ENCODE data around the gene WDR27.

Gene WDR27

DNA sequence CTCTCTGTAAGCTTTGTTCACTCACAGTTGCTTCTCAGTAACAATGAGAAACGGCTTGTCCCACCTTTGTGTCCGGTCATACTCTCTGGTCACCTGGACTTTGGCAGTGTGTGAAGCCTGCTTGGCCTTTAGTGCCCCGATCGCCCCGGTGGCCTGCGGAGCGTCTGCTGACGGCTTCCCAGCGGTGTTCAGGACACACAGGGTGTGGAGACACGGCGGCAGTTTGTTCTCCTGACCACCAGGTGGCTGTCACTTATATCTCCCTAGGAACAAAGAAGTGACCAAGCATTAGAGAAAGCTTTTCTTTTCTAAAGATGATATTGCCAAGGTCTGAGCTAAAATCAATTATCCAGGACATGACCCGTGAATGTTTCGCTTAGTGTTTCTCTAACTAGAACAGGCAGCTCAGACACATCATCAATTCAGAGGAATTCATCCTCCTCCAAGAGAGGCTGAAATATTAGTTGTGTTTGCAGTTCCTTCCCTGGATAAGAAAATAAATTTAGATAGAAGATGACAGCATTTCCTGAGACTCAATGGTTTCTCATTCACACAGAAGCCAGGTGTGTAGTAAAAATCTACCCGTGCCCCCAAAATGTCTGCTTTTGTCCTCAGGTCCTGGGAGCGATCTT is 280.8 kb downstream of the WDR27 start:
- H3K9me3 ChIP-seq (ENCODE audit: control insufficient read depth, low read depth, low read length), result no peaks in the 10 kb centered on the region
- H3K4me1 ChIP-seq (ENCODE audit: control insufficient read depth, low read depth, low read length), result peaks cover 4% of the 10 kb centered on the region
- H3K4me3 ChIP-seq (ENCODE audit: low read length), result no peak overlapping the region
- no peaks in the 10 kb centered on the region for H3K27me3 ChIP-seq (ENCODE audit: control insufficient read depth, insufficient read depth, low read length)
- H3K36me3 ChIP-seq (ENCODE audit: control insufficient read depth, low read depth, low read length), result no peaks in the 10 kb centered on the region
- no peak overlapping the region for H3K9ac ChIP-seq (ENCODE audit: low read length)
- H3K27ac ChIP-seq (ENCODE audit: low read length), result no peak overlapping the region

DNA sequence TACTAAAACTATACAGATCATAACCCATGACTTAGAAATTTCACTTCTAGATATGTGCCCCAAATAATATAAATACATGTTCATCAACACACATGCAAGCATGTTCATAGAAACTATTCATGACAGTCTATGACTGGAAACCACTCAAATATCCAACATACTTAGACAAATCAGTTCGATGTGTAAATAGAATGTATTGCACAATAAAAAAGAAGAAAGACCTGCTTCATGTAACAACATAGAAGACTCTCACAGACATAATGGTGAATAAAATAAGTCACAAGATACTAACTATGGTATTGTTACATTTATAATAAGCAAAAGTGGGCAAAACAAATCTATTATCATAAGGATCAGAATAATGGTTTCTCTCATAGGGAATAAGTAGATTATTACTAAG is 284.7 kb downstream of the WDR27 start:
- Histone ChIP-seq H3K4me3 (ENCODE audit: low read length) (no peak overlapping the region), H3K27ac (ENCODE audit: low read length) (no peak overlapping the region), H3K9me3 (ENCODE audit: control insufficient read depth, low read depth, low read length) (peaks cover 16% of the 10 kb centered on the region), H3K4me1 (ENCODE audit: control insufficient read depth, low read depth, low read length) (no peaks in the 10 kb centered on the region), H3K27me3 (ENCODE audit: control insufficient read depth, insufficient read depth, low read length) (no peaks in the 10 kb centered on the region), H3K9ac (ENCODE audit: low read length) (no peak overlapping the region), H3K36me3 (ENCODE audit: control insufficient read depth, low read depth, low read length) (no peaks in the 10 kb centered on the region)

DNA sequence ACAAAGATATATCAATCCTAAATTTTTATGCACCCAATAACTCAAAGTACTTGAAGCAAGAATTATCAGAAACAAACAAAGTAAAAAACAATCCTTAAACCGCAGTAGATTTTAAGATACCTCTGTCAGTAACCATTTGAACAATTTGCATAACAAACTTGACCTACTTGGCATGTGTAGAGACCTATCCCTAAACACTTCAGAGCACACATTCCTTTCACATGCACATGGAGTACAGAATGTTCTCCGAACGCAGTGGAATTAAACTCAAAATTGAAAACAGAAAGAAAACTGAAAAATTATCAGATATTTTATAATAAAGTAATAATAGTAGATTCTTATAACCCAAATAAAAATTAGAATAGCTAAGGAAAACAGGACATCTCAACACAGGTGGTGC is 285.6 kb downstream of the WDR27 start:
- Histone ChIP-seq H3K4me3 (ENCODE audit: low read length) (no peak overlapping the region), H3K27ac (ENCODE audit: low read length) (no peak overlapping the region), H3K9ac (ENCODE audit: low read length) (no peak overlapping the region), H3K9me3 (ENCODE audit: control insufficient read depth, low read depth, low read length) (peaks cover 16% of the 10 kb centered on the region), H3K27me3 (ENCODE audit: control insufficient read depth, insufficient read depth, low read length) (no peaks in the 10 kb centered on the region), H3K4me1 (ENCODE audit: control insufficient read depth, low read depth, low read length) (no peaks in the 10 kb centered on the region), H3K36me3 (ENCODE audit: control insufficient read depth, low read depth, low read length) (no peaks in the 10 kb centered on the region)

DNA sequence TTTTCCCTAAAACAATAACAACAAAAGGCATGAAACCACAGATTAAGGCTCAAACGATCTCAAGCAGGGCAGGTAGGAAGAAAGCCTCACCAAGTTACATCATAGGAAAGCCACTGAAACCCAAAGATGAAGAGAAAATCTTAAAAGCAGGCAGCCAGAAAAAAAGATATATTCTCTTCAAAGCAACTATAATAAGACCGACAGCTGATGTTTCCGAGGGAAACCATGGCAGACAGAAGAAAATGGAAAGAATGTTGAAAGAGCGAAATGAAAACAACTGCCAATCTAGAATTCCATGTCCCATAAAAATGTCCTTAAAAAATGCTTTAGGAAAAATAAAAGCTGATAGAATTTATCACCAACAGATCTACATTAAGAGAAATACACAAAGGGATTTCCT is 286.6 kb downstream of the WDR27 start:
- H3K4me1 ChIP-seq (ENCODE audit: control insufficient read depth, low read depth, low read length), result no peaks in the 10 kb centered on the region
- no peaks in the 10 kb centered on the region for H3K36me3 ChIP-seq (ENCODE audit: control insufficient read depth, low read depth, low read length)
- H3K4me3 ChIP-seq (ENCODE audit: low read length), result no peak overlapping the region

DNA sequence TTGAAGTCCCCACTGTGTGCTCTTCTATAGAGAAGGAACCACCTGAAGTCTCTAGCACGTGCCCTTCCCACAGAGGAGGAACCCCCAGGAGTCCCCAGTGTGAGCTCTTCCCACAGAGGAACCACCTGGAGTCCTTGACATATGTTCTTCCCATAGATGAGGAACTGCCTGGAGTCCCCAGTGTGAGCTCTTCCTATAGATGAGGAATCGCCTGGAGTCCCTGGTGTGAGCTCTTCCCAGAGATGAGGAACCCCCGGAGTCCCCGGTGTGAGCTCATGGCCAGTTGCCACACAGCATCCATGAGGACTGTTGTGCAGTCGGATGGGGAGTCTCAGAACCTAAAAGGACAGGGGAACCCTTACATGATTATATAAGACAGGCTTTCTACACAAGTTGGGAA is 290.1 kb downstream of the WDR27 start:
- no peak overlapping the region for H3K9ac ChIP-seq (ENCODE audit: low read length)
- no peak overlapping the region for H3K27ac ChIP-seq (ENCODE audit: low read length)
- H3K4me1 ChIP-seq (ENCODE audit: control insufficient read depth, low read depth, low read length), result no peaks in the 10 kb centered on the region
- H3K27me3 ChIP-seq (ENCODE audit: control insufficient read depth, insufficient read depth, low read length), result no peaks in the 10 kb centered on the region
- no peaks in the 10 kb centered on the region for H3K36me3 ChIP-seq (ENCODE audit: control insufficient read depth, low read depth, low read length)
- H3K4me3 ChIP-seq (ENCODE audit: low read length), result no peak overlapping the region
- peaks cover 22% of the 10 kb centered on the region for H3K9me3 ChIP-seq (ENCODE audit: control insufficient read depth, low read depth, low read length)

More for the DNA sequence above, 286.6 kb downstream of the WDR27 start:
- H3K9me3 ChIP-seq (ENCODE audit: control insufficient read depth, low read depth, low read length), result peaks cover 16% of the 10 kb centered on the region
- no peak overlapping the region for H3K9ac ChIP-seq (ENCODE audit: low read length)
- H3K27me3 ChIP-seq (ENCODE audit: control insufficient read depth, insufficient read depth, low read length), result no peaks in the 10 kb centered on the region
- H3K27ac ChIP-seq (ENCODE audit: low read length), result no peak overlapping the region

DNA sequence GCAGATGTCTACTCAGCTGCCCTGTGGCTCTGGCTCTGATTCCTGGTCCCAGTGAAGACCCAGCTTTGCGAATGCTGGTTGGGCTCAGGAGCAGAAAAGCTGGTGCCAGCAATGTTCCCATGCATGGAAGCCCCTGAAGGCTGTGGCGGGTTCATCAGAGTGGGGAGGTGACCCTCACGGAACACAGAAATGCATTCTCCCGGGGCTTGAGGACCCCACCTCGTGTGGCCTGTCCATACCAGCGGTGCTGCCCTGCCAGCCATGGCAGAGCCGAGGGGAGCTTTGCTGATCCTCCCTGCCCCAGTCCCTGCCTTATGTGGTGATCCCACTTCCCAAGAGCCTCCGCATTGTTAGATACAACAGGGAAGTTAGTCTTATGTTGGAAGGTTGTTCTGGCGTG is 290.5 kb downstream of the WDR27 start:
- Histone ChIP-seq H3K4me1 (ENCODE audit: control insufficient read depth, low read depth, low read length) (no peaks in the 10 kb centered on the region), H3K27me3 (ENCODE audit: control insufficient read depth, insufficient read depth, low read length) (no peaks in the 10 kb centered on the region), H3K9me3 (ENCODE audit: control insufficient read depth, low read depth, low read length) (peaks cover 22% of the 10 kb centered on the region), H3K27ac (ENCODE audit: low read length) (no peak overlapping the region), H3K36me3 (ENCODE audit: control insufficient read depth, low read depth, low read length) (no peaks in the 10 kb centered on the region), H3K9ac (ENCODE audit: low read length) (no peak overlapping the region), H3K4me3 (ENCODE audit: low read length) (no peak overlapping the region)

DNA sequence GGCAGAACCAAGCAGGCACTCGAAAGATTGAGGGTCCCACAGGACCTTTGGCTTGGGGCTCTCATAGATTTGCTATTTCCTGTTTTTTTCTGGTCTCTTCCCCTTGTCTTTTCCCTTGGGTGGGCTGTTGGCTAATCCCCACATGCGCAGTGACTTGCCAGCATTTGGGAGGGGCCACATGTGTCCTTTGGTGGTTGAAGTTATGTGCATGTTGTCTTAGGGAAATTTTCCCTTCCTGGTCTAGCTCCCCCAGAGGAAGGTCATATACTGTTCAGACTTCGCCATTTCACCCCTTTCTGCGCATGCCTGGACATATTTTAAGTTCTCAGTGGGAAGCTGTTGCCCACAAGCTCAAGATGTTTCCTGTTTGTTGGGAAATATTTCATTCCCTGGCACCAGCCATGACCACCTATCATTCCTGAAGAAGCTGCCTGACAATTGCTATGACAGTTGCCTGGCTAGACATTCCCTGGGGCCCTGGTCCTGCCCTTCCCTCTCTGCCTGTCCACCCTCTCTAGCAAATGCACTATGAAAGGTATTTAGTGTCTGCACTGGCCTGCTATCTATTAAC is 292.0 kb downstream of the WDR27 start:
- H3K27ac ChIP-seq (ENCODE audit: low read length), result no peak overlapping the region
- H3K27me3 ChIP-seq (ENCODE audit: control insufficient read depth, insufficient read depth, low read length), result no peaks in the 10 kb centered on the region
- no peaks in the 10 kb centered on the region for H3K36me3 ChIP-seq (ENCODE audit: control insufficient read depth, low read depth, low read length)
- H3K4me1 ChIP-seq (ENCODE audit: control insufficient read depth, low read depth, low read length), result no peaks in the 10 kb centered on the region
- peaks cover 18% of the 10 kb centered on the region for H3K9me3 ChIP-seq (ENCODE audit: control insufficient read depth, low read depth, low read length)
- H3K4me3 ChIP-seq (ENCODE audit: low read length), result no peak overlapping the region
- no peak overlapping the region for H3K9ac ChIP-seq (ENCODE audit: low read length)

DNA sequence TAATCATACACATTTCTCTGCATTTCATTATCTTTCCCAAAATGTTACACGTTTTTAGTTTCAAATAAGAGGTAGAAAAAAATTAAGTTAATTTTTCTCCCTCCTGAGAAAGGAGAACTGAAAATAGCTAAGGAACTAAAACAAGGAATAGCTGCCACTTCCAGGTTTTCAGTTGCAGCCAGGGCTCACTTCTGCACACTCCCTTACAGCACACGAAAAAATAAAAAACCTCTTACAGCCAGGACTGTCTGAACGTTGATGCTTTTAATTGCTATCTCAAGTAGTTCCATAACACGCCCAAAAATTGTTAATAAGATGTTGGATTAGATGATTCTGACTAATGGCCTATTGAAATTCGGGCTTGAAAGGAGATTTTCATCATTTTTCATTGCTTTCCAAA is 294.5 kb downstream of the WDR27 start:
- Histone ChIP-seq H3K9me3 (ENCODE audit: control insufficient read depth, low read depth, low read length) (peaks cover 6% of the 10 kb centered on the region), H3K36me3 (ENCODE audit: control insufficient read depth, low read depth, low read length) (no peaks in the 10 kb centered on the region), H3K4me1 (ENCODE audit: control insufficient read depth, low read depth, low read length) (no peaks in the 10 kb centered on the region), H3K4me3 (ENCODE audit: low read length) (no peak overlapping the region), H3K9ac (ENCODE audit: low read length) (no peak overlapping the region), H3K27ac (ENCODE audit: low read length) (no peak overlapping the region), H3K27me3 (ENCODE audit: control insufficient read depth, insufficient read depth, low read length) (no peaks in the 10 kb centered on the region)
